G401 (cell line): Measurements from ENCODE around the gene PPWD1. TPM values are rescaled to one million over a fixed set of nuclear protein-coding genes. Genes with fewer than 3 reads are reported as not detected.
A peak's percentile ranks its signal among the peaks of the same experiment; 100 is the strongest.
"Not testable (repeated sequence)": the region's sequence is repeated elsewhere in the genome, so short reads cannot be mapped to it uniquely, and the experiment has no call there.

Experiments
- DNase-seq: peaks from one replicate; pipeline ENCODE4 v3.0.0-alpha.2; 2015; ENCODE audit warnings: low spot score
- in situ Hi-C: cut with HindIII; loops from 2 replicates; pipeline ENCODE4 v1.10.0; 2016; ENCODE audit warnings: low sequenced_read_pairs, mixed read lengths
- total RNA-seq: library from RNA; depleted of rRNA; stranded (reverse); fragments of >200 nt; shearing (Covaris generic); gene quantifications from 2 replicates; pipeline ENCODE4 v1.2.3, GENCODE V29; 2014; rRNA removed

Gene PPWD1
- total RNA-seq = 47.1 and 67.0 TPM in 2 replicates

DNA sequence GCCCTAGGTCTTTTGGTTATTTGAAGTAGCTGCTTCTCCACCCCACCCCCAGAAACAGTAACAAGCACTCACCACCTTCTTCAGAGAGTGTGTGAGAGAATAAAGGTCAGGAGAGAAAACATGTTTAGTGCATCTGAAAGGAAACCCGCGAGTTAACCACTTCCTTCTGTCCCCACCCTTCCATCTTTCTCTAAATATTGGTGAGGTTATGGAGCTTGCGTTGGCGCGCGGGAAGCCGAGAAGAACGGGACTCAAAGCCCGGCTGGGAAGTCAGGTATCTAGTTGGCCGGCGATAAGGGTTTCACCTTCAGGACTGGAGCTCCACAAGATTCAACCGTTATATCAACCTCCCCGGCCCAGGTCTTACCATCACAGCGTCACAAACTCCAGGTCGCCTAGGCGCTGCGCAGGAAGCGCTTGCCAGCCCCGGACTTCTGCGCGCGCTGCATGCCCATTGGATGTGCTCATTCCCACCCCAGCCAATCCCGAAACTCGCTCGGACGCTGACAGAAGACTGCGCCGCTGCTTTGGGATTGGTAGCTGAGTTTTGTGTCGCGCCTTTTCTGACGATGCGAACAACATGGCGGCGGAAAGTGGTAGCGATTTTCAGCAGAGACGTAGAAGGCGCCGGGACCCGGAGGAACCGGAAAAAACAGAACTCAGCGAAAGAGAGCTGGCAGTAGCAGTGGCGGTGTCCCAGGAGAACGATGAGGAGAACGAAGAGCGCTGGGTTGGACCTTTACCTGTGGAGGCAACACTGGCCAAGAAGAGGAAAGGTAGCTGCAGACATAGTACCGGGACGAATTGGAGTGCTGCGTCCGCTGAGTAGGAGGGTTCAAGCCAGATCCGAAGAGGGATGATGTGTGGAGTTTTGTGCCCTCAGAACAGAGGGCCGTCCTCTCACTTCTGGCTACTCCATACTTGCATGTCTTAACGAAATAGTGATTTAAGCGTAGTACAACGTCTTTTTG lies at the start of gene PPWD1, which contains the start of gene CENPK:
PPWD1 (plus strand) TSS at position 566 of the 971 bp plus-strand sequence; CDS start at position 581, 15 bp downstream.
CENPK (minus strand) TSS at position 438 of the 971 bp plus-strand sequence. CDS start 8,261 bp downstream, outside the sequence.
- peak; percentile 95 for DNase-seq
- in situ Hi-C loops = no loop called here

DNA sequence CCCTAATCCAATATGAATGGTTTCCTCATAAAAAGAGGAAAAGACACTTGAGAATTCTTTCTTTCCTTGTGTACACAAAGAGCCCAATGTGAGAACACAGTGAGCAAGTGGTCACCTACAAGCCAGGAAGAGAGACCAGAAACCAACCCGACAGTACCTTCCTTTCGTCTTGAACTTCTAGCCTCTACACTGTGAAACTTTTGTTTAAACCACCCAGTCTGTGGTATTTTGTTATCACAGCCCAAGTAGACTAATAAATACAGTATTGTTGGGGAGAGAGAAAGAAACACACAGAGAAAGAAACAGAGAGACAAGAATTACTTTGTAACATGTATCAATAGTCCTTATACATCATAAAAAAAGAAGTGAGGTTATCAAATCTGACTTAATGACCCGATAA lies 37.4 kb upstream of the PPWD1 start:
- in situ Hi-C loops = no loop called here
- DNase-seq = no peak

DNA sequence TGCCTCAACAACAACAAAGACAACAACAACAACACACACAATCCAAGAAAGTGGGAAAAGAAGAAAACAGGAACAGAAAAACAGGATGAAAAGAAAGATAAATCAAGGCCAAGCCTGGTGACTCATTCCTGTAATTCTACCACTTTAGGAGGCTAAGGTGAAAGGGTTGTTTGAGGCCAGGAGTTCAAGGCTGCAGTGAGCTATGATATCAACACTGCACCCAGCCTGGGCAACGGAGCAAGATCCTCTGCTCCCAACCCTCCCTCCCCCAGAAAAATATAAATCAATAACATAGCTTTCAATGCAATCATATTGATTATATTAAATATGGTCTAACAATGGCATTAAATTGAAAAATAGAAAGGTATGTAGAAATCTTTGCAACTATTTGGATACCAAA lies 32.2 kb upstream of the PPWD1 start:
- in situ Hi-C loops = no loop called here
- DNase-seq = no peak

DNA sequence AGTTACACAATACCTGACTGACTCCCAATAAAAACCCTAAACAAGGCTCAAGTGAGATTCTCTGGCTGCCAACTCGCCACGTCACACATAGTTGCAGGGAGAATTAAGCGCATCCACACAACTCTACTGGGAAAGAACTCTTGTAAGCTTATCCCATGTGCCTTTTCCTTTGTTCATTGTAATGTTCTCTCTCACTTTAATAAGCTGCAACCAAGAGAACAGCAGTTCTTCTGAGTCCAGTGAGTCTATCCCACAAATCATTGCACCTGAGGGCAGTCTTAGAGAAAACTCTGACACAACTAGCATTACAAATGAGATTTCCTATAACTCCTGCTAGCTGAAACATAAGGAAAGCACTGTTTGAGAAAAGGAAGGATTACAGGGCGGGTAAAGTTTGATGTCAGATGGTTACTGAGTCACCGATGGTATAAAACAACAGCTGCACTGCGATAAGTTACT lies 27.5 kb upstream of the PPWD1 start:
- in situ Hi-C loops = no loop called here
- DNase-seq = no peak

DNA sequence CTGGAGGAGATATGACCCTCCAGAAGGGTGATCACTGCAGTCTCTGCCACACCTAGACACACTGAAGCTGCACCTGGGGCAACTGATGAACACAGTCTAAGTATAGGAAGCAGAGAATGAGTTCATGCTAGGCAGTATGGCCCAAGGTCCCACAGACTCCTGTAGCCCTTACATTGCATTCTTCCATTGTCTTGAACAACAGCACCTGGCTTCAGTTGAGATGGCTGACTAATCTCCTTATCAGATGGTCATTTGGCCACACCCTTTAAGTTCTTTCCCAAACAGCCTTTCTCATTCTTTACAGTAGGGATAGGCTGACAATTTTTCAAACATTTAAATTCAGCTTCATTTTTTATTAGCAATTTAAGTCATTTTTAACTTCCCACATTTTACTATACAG lies 23.3 kb upstream of the PPWD1 start:
- DNase-seq = no peak
- in situ Hi-C loops = no loop called here

DNA sequence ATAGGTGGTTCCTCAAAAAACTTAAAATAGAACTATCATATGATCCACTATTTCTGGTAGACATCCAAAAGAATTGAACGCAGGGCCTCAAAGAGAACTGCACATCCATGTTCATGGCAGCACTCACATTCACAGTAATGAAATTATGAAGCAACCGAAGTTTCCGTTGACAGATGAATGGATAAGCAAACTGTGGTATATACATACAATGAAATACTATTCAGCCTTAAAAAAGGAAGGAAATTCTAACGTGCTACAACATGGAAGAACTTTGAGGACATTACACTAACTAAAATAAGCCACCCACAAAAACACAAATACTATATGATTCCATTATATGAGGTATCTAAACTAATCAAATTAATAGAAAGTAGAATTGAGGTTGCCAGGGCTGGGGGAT lies 18.6 kb upstream of the PPWD1 start:
- no peak for DNase-seq
- in situ Hi-C loops = no loop called here

DNA sequence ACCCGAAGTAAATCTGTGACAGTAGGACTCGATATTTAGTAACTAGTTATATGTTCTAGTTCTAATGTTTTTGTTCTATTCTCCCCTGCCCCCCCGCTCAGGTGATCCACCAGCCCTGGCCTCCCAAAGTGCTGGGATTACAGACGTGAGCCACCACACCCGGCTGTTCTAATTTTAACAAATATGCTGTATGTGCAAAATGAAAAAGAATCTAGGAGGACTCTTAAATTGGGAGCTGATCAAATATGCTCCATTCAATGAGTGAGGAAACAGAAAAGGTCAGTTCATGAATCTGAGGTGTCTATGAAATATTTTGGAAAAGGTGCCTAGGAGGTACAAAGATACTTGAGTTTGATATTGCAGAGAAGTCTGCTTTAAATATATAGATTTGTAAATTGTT lies 17.0 kb upstream of the PPWD1 start:
- in situ Hi-C loops = no loop called here
- no peak for DNase-seq

DNA sequence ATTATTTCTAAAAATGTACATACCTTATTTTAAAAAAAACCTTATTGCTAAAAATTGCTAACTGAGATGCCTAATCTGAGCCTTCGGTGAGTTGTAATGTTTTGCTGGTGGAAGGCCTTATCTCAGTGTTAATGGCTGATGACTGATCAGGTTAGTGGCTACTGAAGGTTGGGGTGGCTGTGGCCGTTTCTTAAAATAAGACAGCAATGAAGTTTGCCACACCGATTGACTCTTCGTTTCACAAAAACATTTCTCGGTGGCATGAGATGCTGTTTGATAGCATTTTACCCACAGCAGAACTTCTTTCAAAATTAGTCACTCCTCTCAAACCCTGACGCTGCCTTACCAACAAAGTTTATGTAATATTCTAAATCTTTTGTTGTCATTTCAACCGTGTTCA lies 14.8 kb upstream of the PPWD1 start:
- in situ Hi-C loops = no loop called here
- DNase-seq = no peak

DNA sequence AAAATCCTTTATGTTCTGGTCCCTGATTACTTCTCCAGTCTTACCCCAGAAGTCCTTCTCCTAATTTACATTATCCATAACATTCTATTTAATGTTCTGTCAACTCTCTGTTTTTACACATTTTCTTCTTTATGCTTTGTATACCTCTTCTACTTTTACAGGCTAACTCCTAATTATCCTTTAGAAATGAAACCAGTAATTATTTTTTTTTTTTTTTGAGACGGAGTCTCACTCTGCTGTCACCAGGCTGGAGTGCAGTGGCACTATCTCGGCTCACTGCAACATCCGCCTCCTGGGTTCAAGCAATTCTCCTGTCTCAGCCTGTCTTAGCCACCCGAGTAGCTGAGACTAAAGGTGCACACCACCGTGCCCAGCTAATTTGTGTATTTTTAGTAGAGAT lies 9.2 kb upstream of the PPWD1 start:
- no peak for DNase-seq
- in situ Hi-C loops = no loop called here

DNA sequence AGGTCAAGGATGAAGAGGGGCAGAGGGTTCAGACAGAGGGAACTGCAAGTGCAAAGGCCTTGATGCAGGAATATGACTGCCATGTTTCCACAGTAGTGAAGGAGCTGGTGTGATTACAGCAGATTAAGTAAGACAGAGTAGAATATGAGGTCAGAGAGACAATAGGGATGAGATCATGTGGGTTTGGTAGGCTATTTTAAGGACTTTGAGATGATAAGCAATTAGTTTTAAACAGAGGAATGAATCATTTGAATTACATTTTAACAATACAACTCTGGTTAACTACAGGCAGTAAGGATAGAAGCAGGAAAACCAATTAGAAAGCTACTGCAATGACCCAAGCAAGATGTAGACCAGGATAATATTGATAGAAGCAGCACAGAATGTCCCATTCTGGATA lies 7.8 kb upstream of the PPWD1 start:
- in situ Hi-C loops = no loop called here
- no peak for DNase-seq

DNA sequence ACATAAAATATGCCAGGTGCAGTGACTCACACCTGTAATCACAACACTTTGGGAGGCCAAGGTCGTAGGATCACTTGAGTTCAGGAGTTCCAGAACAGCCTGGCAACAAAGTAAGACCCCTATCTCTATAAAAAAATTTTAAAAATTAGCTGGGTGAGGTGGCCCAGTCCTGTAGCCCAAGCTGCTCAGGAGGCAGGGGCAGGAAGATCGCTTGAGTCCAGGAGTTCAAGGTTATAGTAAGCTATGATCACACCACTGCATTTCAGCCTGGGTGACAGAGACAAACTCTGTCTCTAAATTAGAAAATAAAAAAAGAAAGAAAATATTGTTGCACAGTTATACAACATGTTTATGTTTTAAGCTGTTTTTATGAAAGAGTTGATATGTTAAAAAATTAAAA lies 6.9 kb upstream of the PPWD1 start:
- in situ Hi-C loops = no loop called here
- no peak for DNase-seq

DNA sequence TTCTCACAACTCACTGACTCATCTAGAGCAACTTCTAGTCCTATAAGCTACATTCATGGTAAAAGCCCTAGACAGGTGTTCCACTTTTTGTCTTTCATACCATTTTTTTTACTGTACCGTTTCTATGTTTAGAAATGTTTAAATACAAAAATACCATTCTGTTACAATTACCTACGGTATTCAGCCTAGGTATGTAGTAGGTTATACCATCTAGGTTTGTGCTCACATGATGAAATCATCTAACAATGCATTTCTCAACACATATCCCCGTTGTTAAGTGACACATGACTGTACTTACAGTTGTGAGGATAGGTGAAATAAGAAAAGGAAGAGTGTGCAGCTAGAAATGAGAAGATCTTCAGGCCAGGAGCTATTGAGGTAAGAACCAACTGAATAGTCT lies 6.4 kb upstream of the PPWD1 start:
- DNase-seq = no peak
- in situ Hi-C loops = no loop called here

DNA sequence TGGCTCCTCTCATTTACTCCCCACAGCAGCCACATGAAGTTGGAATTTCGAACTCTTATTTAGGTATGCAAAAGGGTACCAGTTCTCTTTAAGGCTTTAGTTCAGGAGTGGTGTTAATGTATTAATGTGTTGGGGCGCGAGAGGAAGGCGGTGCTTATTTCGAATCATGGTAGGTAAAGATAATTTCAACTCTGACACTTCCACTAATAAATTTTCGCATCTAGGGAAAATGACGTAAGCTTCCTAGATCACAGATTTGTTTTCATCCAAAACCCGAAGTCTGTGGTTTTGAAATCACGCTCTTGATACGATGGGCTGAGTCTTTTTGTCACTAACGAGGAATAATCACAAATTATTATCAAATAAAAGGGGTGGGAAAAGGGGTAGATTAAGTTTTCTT lies 681 bp downstream of the PPWD1 start:
- no peak for DNase-seq
- in situ Hi-C loops = no loop called here

DNA sequence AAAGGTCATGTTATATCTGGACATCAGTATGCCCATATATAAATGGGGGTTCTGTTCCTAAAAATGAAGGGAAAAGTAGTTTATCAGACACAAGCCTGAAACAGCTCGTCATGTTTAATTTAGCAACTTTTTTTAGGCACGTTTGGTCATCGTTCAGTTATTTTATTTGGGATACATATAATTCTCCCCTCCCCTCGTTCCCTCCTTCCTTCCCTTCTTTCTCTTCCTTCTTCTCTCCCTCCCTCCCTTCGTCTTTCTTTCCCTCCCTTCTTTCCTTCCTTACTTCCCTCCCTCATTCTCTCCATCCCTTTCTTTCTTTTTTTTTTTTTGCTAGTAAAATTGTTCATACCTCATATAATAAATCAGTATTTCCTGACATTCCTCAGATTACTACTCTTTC lies 3.4 kb downstream of the PPWD1 start:
- in situ Hi-C loops = no loop called here
- no peak for DNase-seq

DNA sequence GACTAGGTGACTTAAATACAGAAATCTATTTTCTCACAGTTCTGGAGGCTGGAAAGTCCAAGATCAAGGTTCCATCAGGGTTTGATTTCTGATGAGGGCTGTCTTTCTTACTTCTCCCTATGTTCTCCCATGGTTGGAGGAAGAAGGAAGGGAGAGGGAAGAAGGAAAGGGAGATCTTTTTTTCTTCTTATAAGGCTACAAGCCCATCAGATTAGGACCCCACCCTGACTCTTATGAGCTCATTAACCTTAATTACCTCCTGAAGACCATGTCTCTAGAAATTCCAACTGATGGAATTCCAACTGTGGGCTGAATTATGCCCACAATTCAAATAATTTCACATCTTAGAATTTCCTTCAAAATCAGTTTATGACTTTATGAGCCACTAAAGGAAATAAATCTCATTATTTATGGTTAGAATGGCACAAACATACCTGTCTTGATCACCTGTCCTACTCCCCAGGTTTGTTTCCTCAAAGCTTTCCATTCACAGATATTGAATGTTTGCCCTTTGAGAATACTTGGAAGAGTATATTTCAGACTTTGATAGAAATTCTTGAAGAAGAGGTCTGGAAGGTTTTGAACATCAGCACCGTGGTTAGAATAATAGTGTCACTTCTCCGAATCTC lies 7.6 kb downstream of the PPWD1 start:
- DNase-seq = no peak
- in situ Hi-C loops = no loop called here

DNA sequence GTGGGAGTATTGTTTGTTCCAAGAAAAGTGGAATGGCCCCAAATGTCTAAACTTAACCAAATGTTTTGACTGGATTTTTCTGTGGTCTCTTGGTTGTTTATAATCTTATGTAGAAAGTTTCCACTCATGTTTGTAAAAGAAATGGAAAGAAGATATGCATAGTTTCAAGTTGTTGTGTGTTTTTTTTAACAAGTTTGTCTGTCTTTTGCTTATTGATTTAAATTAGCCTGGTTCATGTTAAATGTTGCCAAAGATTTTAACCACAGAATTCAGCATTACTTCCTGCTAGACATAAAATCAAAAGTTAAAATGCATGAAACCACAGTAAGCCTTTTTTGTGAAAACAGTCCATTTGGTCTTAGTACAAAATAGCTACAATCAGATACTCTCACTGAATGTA lies 14.0 kb downstream of the PPWD1 start:
- no peak for DNase-seq
- in situ Hi-C loops = no loop called here

DNA sequence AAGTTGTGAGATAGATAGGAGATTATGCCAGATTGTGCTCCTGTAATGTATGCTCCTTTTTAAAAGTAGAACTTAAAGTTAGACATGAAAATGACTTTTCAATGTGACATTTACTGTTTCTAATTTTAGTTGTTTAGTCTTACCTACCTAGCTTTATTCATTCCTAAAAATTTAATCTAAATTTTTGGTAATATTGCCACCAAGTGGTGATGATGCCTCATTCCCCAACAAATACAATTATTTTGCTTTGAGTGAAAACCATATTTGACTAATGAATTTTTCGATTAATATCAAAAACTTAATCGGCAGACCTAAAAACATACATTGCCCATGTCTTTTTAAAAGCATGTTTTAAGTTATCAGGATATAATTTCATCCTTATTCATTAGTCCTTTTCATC lies 25.6 kb downstream of the PPWD1 start:
- DNase-seq = no peak
- in situ Hi-C loops = no loop called here

DNA sequence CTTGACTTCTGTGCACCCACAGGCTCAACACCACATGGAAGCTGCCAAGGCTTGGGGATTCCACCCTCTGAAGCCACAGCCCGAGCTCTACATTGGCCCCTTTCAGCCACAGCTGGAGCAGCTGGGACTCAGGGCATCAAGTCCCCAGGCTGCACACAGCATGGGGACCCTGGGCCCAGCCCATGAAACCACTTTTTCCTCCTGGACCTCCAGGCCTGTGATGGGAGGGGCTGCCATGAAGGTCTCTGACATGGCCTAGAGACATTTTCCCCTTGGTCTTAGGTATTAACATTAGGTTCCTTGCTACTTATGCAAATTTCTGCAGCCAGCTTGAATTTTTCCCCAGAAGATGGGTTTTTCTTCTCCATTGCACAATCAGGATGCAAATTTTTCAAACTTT lies 38.7 kb downstream of the PPWD1 start:
- in situ Hi-C loops, DNase-seq: not testable (repeated sequence)

DNA sequence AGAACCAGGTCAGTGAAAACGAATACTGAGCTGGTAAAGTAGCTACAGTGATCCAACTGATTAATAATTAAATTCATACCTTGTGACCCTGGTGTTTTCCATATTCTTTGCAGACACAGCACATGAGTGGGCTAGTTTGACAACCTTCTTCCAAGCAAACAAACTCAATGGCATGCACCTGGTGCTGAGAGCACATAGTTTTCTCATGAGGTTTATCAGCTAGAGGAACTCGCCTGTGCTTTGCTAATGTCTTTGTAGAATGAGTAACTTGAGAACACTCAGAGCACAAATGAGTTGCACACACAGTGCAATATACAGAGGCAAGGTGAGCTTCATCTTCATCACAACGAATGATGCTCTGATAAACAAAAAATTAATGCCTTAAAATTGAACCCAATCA lies 48.4 kb downstream of the PPWD1 start:
- DNase-seq = no peak

DNA sequence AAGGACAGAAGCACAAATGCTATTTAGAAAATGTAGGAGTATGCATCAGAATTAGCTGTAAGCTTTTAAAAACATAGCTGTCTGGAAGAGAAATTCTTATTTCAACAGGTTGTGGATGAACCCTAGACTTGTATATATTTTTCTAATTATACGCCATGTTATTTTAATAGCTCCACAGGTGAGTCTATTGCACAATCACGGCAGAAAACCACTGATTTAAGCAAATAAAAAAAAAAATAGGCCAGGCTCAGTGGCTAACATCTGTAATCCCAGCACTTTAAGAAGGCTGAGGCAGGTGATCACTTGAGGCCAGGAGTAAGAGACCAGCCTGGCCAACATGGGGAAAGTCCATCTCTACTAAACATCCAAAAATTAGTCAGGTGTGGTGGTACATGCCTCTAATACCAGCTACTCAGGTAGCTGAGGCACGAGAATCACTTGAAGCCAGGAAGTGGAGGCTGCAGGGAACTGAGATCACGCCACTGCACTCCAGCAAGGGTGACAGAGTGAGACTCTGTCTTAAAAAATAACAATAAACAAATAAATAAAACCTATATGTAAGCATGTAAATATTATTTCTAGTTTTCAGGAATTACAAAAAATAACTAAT lies 49.3 kb downstream of the PPWD1 start:
- no peak for DNase-seq
- in situ Hi-C loops = no loop called here

More for the DNA sequence above, 48.4 kb downstream of the PPWD1 start:
- in situ Hi-C loops = no loop called here
